WTC11 (cell line): Measurements from ENCODE around the gene GALNT9. TPM values are rescaled to one million over a fixed set of nuclear protein-coding genes. Genes with fewer than 3 reads are reported as not detected.

Source experiments
- ATAC-seq: fragments of 200-7000 bp; cut with Tn5 transposase; 2 replicates; pipeline ENCODE4 v1.10.0; 2021; ENCODE audit warnings: mild to moderate bottlenecking, moderate library complexity
- CTCF ChIA-PET: fragments of 300-600 bp; sonication (Branson Sonifier 250); formaldehyde crosslinking; loops from one replicate; lab custom pipeline; 2021; ENCODE audit warnings: antibody characterized with exemption; lab: Charles Lee
- POLR2A ChIA-PET: fragments of 350-600 bp; sonication (Branson Sonifier 250); formaldehyde crosslinking; loops from one replicate; lab custom pipeline; 2021; ENCODE audit warnings: antibody characterized with exemption; lab: Charles Lee
- DNase-seq: peaks from one replicate; pipeline ENCODE4 v3.0.0; 2021; ENCODE audit warnings: low spot score
- H3K27ac Mint-ChIP-seq: 2 replicates; pipeline ENCODE4 v1.8.0; 2021; ENCODE audit warnings: mixed read lengths
- H3K27me3 Mint-ChIP-seq: 2 replicates; pipeline ENCODE4 v1.8.0; 2021; ENCODE audit warnings: low read depth, mild to moderate bottlenecking, moderate library complexity, mixed read lengths
- H3K36me3 Mint-ChIP-seq: 2 replicates; pipeline ENCODE4 v1.8.0; 2021; ENCODE audit warnings: mixed read lengths
- H3K4me1 Mint-ChIP-seq: 2 replicates; pipeline ENCODE4 v1.8.0; 2022; ENCODE audit warnings: mixed read lengths
- H3K4me3 Mint-ChIP-seq: 2 replicates; pipeline ENCODE4 v1.8.0; 2021; ENCODE audit warnings: mild to moderate bottlenecking, moderate library complexity, mixed read lengths
- H3K9me3 Mint-ChIP-seq: 2 replicates; pipeline ENCODE4 v1.8.0; 2021; ENCODE audit warnings: mixed read lengths
- ATF1 ChIP-seq: sonication (generic); formaldehyde crosslinking; IDR thresholded peaks from 2 replicates; pipeline ENCODE4 v1.8.1; 2023; ENCODE audit warnings: mild to moderate bottlenecking, moderate library complexity, missing genetic modification reagents
- GTF2I ChIP-seq: fragments of 250-450 bp; sonication (Bioruptor Pico); conservative IDR thresholded peaks from 2 replicates; pipeline ENCODE4 v1.4.0; 2021; ENCODE audit warnings: mild to moderate bottlenecking
- NFE2L1 ChIP-seq: sonication (generic); formaldehyde crosslinking; IDR thresholded peaks from 2 replicates; pipeline ENCODE4 v1.8.1; 2023; ENCODE audit warnings: missing genetic modification reagents
- NFYB ChIP-seq: sonication (generic); formaldehyde crosslinking; conservative IDR thresholded peaks from 2 replicates; pipeline ENCODE4 v1.8.0; 2022; ENCODE audit warnings: low read depth, missing genetic modification reagents
- SMAD3 ChIP-seq: sonication (generic); formaldehyde crosslinking; IDR thresholded peaks from 2 replicates; pipeline ENCODE4 v1.8.0; 2022; ENCODE audit warnings: missing genetic modification reagents, mild to moderate bottlenecking, borderline replicate concordance
- ZNF423 ChIP-seq: fragments of 250-450 bp; sonication (Bioruptor Pico); IDR thresholded peaks from 2 replicates; pipeline ENCODE4 v2.1.2; 2022; ENCODE audit warnings: mild to moderate bottlenecking, moderate library complexity
- total RNA-seq: library from RNA; stranded (reverse); gene quantifications from 3 replicates; pipeline ENCODE4 v1.2.3, GENCODE V29; 2021
- TF ChIP-seq, protein P1 (sequence below): sonication (generic); formaldehyde crosslinking; IDR thresholded peaks from 2 replicates; pipeline ENCODE4 v1.8.0; 2023; ENCODE audit warnings: mild to moderate bottlenecking, missing genetic modification reagents
- TF ChIP-seq, protein P2 (sequence below): sonication (generic); formaldehyde crosslinking; IDR thresholded peaks from 2 replicates; pipeline ENCODE4 v1.8.0; 2022; ENCODE audit warnings: missing genetic modification reagents
- TF ChIP-seq, protein P3 (sequence below): sonication (generic); formaldehyde crosslinking; IDR thresholded peaks from 2 replicates; pipeline ENCODE4 v1.8.1; 2022; ENCODE audit warnings: mild to moderate bottlenecking, moderate library complexity, missing genetic modification reagents
- TF ChIP-seq, protein P4 (sequence below): sonication (generic); formaldehyde crosslinking; IDR thresholded peaks from 2 replicates; pipeline ENCODE4 v1.8.1; 2023; ENCODE audit warnings: mild to moderate bottlenecking, missing genetic modification reagents
- TF ChIP-seq, protein P5 (sequence below): sonication (generic); formaldehyde crosslinking; IDR thresholded peaks from 2 replicates; pipeline ENCODE4 v1.8.1; 2023; ENCODE audit warnings: mild to moderate bottlenecking, missing genetic modification reagents
- TF ChIP-seq, protein P6 (sequence below): sonication (generic); formaldehyde crosslinking; IDR thresholded peaks from 2 replicates; pipeline ENCODE4 v1.8.0; 2022; ENCODE audit warnings: mild to moderate bottlenecking, missing genetic modification reagents
- TF ChIP-seq, protein P7 (sequence below): fragments of 250-450 bp; sonication (Bioruptor Pico); IDR thresholded peaks from 2 replicates; pipeline ENCODE4 v2.1.2; 2022; ENCODE audit warnings: mild to moderate bottlenecking, moderate library complexity
- TF ChIP-seq, protein P8 (sequence below): fragments of 250-450 bp; sonication (Bioruptor Pico); IDR thresholded peaks from 2 replicates; pipeline ENCODE4 v1.9.0; 2021; ENCODE audit warnings: mild to moderate bottlenecking

Gene GALNT9
- total RNA-seq, 1 experiment from 2014 or later = 0.90 TPM

DNA sequence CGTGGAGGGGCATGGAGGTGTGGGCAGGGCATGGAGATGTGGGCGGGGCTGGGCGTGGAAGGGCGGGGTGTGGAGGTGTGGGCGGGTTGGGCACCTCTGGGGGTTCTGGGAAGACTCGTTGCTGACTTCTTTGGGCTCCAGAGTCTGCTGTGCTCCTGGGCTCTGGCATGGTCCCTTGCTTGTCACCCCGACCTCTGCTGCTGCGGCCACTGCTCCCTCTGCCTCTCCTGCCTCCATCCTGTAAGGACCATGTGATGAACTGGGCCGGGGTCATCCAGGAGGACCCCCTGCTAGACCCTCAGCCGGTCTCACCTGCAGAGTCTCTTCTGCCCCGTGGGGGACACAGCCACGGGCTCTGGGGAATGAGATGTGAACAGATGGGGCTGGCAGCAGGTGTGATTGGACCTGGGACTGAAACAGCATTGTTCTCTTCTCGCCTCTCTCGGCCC, 169.8 kb downstream of the GALNT9 start (continued):
- TF ChIP-seq, protein P1, sequence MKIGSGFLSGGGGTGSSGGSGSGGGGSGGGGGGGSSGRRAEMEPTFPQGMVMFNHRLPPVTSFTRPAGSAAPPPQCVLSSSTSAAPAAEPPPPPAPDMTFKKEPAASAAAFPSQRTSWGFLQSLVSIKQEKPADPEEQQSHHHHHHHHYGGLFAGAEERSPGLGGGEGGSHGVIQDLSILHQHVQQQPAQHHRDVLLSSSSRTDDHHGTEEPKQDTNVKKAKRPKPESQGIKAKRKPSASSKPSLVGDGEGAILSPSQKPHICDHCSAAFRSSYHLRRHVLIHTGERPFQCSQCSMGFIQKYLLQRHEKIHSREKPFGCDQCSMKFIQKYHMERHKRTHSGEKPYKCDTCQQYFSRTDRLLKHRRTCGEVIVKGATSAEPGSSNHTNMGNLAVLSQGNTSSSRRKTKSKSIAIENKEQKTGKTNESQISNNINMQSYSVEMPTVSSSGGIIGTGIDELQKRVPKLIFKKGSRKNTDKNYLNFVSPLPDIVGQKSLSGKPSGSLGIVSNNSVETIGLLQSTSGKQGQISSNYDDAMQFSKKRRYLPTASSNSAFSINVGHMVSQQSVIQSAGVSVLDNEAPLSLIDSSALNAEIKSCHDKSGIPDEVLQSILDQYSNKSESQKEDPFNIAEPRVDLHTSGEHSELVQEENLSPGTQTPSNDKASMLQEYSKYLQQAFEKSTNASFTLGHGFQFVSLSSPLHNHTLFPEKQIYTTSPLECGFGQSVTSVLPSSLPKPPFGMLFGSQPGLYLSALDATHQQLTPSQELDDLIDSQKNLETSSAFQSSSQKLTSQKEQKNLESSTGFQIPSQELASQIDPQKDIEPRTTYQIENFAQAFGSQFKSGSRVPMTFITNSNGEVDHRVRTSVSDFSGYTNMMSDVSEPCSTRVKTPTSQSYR (CRISPR knock-in tag) = no peak
- TF ChIP-seq SMAD3 (CRISPR knock-in tag) = no peak
- TF ChIP-seq, protein P2, sequence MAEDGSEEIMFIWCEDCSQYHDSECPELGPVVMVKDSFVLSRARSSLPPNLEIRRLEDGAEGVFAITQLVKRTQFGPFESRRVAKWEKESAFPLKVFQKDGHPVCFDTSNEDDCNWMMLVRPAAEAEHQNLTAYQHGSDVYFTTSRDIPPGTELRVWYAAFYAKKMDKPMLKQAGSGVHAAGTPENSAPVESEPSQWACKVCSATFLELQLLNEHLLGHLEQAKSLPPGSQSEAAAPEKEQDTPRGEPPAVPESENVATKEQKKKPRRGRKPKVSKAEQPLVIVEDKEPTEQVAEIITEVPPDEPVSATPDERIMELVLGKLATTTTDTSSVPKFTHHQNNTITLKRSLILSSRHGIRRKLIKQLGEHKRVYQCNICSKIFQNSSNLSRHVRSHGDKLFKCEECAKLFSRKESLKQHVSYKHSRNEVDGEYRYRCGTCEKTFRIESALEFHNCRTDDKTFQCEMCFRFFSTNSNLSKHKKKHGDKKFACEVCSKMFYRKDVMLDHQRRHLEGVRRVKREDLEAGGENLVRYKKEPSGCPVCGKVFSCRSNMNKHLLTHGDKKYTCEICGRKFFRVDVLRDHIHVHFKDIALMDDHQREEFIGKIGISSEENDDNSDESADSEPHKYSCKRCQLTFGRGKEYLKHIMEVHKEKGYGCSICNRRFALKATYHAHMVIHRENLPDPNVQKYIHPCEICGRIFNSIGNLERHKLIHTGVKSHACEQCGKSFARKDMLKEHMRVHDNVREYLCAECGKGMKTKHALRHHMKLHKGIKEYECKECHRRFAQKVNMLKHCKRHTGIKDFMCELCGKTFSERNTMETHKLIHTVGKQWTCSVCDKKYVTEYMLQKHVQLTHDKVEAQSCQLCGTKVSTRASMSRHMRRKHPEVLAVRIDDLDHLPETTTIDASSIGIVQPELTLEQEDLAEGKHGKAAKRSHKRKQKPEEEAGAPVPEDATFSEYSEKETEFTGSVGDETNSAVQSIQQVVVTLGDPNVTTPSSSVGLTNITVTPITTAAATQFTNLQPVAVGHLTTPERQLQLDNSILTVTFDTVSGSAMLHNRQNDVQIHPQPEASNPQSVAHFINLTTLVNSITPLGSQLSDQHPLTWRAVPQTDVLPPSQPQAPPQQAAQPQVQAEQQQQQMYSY (CRISPR knock-in tag) = no peak
- TF ChIP-seq, protein P3, sequence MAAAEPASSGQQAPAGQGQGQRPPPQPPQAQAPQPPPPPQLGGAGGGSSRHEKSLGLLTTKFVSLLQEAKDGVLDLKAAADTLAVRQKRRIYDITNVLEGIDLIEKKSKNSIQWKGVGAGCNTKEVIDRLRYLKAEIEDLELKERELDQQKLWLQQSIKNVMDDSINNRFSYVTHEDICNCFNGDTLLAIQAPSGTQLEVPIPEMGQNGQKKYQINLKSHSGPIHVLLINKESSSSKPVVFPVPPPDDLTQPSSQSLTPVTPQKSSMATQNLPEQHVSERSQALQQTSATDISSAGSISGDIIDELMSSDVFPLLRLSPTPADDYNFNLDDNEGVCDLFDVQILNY = no peak
- no peak for TF ChIP-seq ZNF423

DNA sequence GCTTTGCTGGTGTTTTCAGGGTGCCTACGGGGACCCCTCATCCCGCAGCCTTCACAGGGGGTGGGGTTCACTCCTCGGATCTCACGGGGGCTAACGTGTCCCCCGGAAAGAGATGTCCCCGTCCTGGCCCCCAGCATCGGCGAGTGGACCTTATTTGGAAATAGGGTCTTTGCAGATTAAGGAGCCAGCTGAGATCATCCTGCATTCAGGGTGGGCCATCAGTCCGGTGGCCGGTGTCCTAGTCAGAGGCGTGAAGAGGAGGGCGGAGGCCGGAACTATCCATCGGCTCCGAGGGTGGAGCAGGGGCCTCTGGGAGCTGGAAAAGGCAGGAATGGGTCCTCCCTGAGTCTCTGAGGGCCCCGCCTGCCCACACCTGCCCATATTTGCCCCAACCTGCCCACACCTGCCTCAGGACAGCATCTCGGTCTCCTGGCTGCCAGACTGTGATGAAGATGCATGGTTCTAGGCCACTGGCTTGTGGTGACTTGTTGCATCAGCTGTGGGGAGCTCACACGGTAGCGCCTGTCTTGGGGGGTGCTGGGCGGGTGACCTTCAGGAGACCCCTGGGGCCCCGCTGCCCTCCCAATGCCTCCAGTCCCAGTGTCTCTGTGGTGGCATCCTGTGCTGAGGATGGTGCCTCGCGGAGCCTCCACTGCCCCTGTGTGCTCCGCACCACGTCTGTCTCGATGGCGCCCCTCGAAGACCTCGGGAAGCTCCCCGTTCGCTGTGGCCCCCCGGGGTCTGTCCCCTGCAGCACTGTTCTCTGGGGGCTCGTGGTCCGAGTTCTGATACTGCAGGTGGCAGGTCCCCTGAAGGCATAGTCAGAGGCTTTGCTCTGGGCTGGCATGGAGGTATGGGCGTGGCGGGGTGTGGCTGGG, 170.5 kb downstream of the GALNT9 start:
- ATAC-seq (no peak), DNase-seq (no peak)
- Mint-ChIP-seq H3K27me3 (peaks cover 7% of the 10 kb centered on the region), H3K27ac (no peak overlapping the region), H3K4me1 (no peaks in the 10 kb centered on the region), H3K9me3 (no peaks in the 10 kb centered on the region), H3K4me3 (no peak overlapping the region), H3K36me3 (no peaks in the 10 kb centered on the region)
- TF ChIP-seq, protein P4, sequence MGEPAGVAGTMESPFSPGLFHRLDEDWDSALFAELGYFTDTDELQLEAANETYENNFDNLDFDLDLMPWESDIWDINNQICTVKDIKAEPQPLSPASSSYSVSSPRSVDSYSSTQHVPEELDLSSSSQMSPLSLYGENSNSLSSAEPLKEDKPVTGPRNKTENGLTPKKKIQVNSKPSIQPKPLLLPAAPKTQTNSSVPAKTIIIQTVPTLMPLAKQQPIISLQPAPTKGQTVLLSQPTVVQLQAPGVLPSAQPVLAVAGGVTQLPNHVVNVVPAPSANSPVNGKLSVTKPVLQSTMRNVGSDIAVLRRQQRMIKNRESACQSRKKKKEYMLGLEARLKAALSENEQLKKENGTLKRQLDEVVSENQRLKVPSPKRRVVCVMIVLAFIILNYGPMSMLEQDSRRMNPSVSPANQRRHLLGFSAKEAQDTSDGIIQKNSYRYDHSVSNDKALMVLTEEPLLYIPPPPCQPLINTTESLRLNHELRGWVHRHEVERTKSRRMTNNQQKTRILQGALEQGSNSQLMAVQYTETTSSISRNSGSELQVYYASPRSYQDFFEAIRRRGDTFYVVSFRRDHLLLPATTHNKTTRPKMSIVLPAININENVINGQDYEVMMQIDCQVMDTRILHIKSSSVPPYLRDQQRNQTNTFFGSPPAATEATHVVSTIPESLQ = no peak
- TF ChIP-seq ATF1 (CRISPR knock-in tag) = no peak
- ChIA-PET CTCF (interaction anchor here (0.6 kb wide), 1 partner anchor 255 kb away, joined by 3 read pairs; no protein-coding TSS in a partner anchor), POLR2A (no interaction called here)

DNA sequence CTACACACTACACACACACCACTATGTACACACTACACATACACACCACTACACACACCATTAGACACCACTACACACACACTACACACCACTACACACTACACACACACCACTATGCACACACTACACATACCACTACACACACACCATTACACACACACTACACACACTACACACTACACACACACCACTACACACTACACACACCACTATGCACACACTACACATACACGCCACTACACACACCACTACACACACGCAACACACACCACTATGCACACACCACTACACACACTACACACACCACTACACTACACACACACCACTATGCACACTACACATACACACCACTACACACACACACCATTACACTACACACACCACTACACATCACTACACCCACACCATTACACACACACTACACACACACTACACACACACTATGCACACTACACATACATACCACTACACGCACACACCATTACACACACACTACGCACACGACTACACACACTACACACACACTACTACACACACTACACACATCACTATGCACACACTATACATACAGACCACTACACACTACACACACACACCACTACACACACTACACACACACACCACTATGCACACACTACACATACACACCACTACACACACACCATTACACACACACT, 171.5 kb downstream of the GALNT9 start:
- POLR2A ChIA-PET = no interaction called here
- no peak for ATAC-seq
- TF ChIP-seq GTF2I (CRISPR knock-in tag) = no peak
- TF ChIP-seq NFE2L1 (CRISPR knock-in tag) = no peak
- TF ChIP-seq, protein P5, sequence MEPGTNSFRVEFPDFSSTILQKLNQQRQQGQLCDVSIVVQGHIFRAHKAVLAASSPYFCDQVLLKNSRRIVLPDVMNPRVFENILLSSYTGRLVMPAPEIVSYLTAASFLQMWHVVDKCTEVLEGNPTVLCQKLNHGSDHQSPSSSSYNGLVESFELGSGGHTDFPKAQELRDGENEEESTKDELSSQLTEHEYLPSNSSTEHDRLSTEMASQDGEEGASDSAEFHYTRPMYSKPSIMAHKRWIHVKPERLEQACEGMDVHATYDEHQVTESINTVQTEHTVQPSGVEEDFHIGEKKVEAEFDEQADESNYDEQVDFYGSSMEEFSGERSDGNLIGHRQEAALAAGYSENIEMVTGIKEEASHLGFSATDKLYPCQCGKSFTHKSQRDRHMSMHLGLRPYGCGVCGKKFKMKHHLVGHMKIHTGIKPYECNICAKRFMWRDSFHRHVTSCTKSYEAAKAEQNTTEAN = no peak
- TF ChIP-seq, protein P6, sequence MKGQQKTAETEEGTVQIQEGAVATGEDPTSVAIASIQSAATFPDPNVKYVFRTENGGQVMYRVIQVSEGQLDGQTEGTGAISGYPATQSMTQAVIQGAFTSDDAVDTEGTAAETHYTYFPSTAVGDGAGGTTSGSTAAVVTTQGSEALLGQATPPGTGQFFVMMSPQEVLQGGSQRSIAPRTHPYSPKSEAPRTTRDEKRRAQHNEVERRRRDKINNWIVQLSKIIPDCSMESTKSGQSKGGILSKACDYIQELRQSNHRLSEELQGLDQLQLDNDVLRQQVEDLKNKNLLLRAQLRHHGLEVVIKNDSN (CRISPR knock-in tag) = no peak
- no peak for TF ChIP-seq NFYB (CRISPR knock-in tag)
- TF ChIP-seq, protein P7, sequence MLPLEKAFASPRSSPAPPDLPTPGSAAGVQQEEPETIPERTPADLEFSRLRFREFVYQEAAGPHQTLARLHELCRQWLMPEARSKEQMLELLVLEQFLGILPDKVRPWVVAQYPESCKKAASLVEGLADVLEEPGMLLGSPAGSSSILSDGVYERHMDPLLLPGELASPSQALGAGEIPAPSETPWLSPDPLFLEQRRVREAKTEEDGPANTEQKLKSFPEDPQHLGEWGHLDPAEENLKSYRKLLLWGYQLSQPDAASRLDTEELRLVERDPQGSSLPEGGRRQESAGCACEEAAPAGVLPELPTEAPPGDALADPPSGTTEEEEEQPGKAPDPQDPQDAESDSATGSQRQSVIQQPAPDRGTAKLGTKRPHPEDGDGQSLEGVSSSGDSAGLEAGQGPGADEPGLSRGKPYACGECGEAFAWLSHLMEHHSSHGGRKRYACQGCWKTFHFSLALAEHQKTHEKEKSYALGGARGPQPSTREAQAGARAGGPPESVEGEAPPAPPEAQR (CRISPR knock-in tag) = no peak
- TF ChIP-seq, protein P8, sequence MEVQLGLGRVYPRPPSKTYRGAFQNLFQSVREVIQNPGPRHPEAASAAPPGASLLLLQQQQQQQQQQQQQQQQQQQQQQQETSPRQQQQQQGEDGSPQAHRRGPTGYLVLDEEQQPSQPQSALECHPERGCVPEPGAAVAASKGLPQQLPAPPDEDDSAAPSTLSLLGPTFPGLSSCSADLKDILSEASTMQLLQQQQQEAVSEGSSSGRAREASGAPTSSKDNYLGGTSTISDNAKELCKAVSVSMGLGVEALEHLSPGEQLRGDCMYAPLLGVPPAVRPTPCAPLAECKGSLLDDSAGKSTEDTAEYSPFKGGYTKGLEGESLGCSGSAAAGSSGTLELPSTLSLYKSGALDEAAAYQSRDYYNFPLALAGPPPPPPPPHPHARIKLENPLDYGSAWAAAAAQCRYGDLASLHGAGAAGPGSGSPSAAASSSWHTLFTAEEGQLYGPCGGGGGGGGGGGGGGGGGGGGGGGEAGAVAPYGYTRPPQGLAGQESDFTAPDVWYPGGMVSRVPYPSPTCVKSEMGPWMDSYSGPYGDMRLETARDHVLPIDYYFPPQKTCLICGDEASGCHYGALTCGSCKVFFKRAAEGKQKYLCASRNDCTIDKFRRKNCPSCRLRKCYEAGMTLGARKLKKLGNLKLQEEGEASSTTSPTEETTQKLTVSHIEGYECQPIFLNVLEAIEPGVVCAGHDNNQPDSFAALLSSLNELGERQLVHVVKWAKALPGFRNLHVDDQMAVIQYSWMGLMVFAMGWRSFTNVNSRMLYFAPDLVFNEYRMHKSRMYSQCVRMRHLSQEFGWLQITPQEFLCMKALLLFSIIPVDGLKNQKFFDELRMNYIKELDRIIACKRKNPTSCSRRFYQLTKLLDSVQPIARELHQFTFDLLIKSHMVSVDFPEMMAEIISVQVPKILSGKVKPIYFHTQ (CRISPR knock-in tag) = no peak

More for the DNA sequence above, 171.5 kb downstream of the GALNT9 start:
- Mint-ChIP-seq H3K27me3 (peaks cover 2% of the 10 kb centered on the region; the same call in 1 of the 2 replicates), H3K4me1 (no peaks in the 10 kb centered on the region), H3K4me3 (no peak overlapping the region), H3K27ac (no peak overlapping the region), H3K36me3 (no peaks in the 10 kb centered on the region), H3K9me3 (no peaks in the 10 kb centered on the region)
- DNase-seq = no peak
- CTCF ChIA-PET = no interaction called here
